ENCODE results near the gene ELF3.

- TF ChIP-seq CTCF (IDR thresholded peaks at IDR 0.05; ENCODE audit: poor library complexity, severe bottlenecking) (no peak), POLR2AphosphoS5 (IDR thresholded peaks at IDR 0.05) (no peak), EP300 (conservative IDR thresholded peaks at IDR 0.05; ENCODE audit: poor library complexity, severe bottlenecking) (no peak), EZH2 (IDR thresholded peaks at IDR 0.05; ENCODE audit: borderline replicate concordance, insufficient read depth, low read length, poor library complexity, severe bottlenecking) (no peak), RAD21 (conservative IDR thresholded peaks at IDR 0.05) (no peak), TAF1 (IDR thresholded peaks at IDR 0.05; ENCODE audit: low read depth) (no peak), SMC3 (conservative IDR thresholded peaks at IDR 0.05; ENCODE audit: poor library complexity) (no peak), REST (IDR thresholded peaks at IDR 0.05; ENCODE audit: borderline replicate concordance) (no peak), MXI1 (conservative IDR thresholded peaks at IDR 0.05; ENCODE audit: poor library complexity, severe bottlenecking) (no peak)
These were observed 26.4 kb downstream of the ELF3 start for GRCh38 chr1:202036595-202037387.

All from neural cell (in vitro differentiated cells).